ENCODE results near the gene TOP1.

Gene TOP1

DNA sequence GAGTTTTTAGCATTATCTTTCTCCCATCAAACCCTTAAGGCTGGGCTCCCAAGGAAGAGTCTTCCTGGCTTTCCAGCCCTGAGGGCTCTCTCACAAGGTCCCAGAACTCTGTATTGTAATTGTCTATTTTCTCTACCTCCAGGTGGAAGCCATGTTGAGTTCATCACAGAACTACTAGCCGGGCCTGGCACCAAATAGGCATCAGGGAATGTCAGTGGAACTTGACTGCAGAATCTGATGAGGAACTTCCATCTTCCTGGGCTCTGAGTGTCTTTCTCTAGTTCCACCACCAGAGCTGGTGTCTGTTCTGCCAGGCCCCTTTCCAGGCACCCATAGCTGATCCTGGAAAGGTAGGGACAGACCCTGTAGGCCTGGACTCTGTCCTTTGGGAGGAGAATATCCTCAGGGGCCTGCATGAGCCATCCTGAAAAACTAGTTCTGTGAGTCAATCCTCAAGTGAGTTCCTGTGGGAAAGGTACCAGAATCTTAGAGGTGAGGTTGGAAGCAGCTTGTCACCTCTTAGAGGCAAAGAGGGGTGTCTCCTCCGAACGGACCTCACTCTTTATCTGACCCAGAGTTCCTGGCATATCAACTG is 11.1 kb upstream of the TOP1 start:
- no peak for TF ChIP-seq CTCF (IDR thresholded peaks at IDR 0.05; ENCODE audit: poor library complexity, severe bottlenecking)
- Histone ChIP-seq H3K27me3 (ENCODE audit: insufficient read depth, poor library complexity, severe bottlenecking) (no peaks in the 10 kb centered on the region), H3K4me3 (ENCODE audit: severe bottlenecking) (no peak overlapping the region), H3K4me1 (ENCODE audit: insufficient read depth, poor library complexity, severe bottlenecking) (peaks cover 23% of the 10 kb centered on the region), H3K9me3 (ENCODE audit: severe bottlenecking) (no peaks in the 10 kb centered on the region), H3K27ac (ENCODE audit: poor library complexity, severe bottlenecking) (peak overlapping the region; percentile 84), H3K36me3 (ENCODE audit: low read depth) (no peaks in the 10 kb centered on the region)
- no peak for DNase-seq (ENCODE audit: low spot score)
- ATAC-seq (ENCODE audit: low read depth): peak; percentile 76

DNA sequence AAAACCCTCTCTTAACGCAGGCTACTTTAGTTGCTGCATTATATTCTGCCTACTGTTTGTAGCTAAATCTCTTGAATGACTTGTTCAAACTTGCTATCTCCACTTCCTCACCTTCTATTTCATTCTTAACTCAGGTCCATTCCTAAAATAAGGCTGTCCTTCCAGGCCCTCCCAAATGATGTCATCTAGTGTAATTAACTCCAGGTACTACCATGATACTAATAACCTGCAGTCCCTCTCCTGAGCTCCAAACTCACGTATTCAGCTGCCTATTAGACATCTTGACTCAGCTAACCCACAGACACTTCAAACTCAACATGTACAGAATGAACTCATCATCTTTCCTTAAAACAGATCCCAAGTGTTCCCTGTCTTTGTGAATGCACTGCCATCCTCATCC is 10.5 kb upstream of the TOP1 start:
- peaks cover 18% of the 10 kb centered on the region for H3K4me1 ChIP-seq (ENCODE audit: insufficient read depth, poor library complexity, severe bottlenecking)
- H3K27me3 ChIP-seq (ENCODE audit: insufficient read depth, poor library complexity, severe bottlenecking): no peaks in the 10 kb centered on the region
- no peak for DNase-seq (ENCODE audit: low spot score)
- H3K27ac ChIP-seq (ENCODE audit: poor library complexity, severe bottlenecking): peak overlapping the region; percentile 84
- H3K9me3 ChIP-seq (ENCODE audit: severe bottlenecking): no peaks in the 10 kb centered on the region
- no peaks in the 10 kb centered on the region for H3K36me3 ChIP-seq (ENCODE audit: low read depth)
- H3K4me3 ChIP-seq (ENCODE audit: severe bottlenecking): no peak overlapping the region
- no peak for TF ChIP-seq CTCF (IDR thresholded peaks at IDR 0.05; ENCODE audit: poor library complexity, severe bottlenecking)
- peak; percentile 75 for ATAC-seq (ENCODE audit: low read depth)

- ATAC-seq (ENCODE audit: low read depth): no peak
- peak; percentile 47 for DNase-seq (ENCODE audit: low spot score)
- TF ChIP-seq CTCF (IDR thresholded peaks at IDR 0.05; ENCODE audit: poor library complexity, severe bottlenecking): no peak
- Histone ChIP-seq H3K36me3 (ENCODE audit: low read depth) (no peaks in the 10 kb centered on the region), H3K4me1 (ENCODE audit: insufficient read depth, poor library complexity, severe bottlenecking) (peaks cover 9% of the 10 kb centered on the region), H3K27me3 (ENCODE audit: insufficient read depth, poor library complexity, severe bottlenecking) (no peaks in the 10 kb centered on the region), H3K4me3 (ENCODE audit: severe bottlenecking) (no peak overlapping the region), H3K9me3 (ENCODE audit: severe bottlenecking) (no peaks in the 10 kb centered on the region), H3K27ac (ENCODE audit: poor library complexity, severe bottlenecking) (no peak overlapping the region)
Measured at GRCh38 chr20:41023549-41023948, 5.1 kb upstream of the TOP1 start.

DNA sequence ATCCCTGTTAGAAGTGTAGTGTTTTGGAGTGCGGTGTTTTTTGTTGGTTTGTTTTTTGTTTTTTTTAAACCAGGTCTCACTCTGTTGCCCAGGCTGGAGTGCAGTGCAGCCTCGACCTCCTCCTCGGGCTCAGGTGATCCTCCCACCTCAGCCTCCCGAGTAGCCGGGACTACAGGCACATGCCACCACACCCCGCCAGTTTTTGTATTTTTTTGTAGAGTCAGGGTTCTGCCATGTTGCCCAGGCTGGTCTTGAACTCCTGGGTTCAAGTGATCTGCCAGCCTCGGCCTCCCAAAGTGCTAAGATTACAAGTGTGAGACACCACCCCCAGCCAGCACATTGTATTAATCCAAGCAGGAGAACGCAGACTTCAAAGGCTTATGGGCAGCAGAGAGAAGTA is 1.3 kb upstream of the TOP1 start:
- Histone ChIP-seq H3K4me3 (ENCODE audit: severe bottlenecking) (no peak overlapping the region), H3K27ac (ENCODE audit: poor library complexity, severe bottlenecking) (peak overlapping the region; percentile 79)

More for the DNA sequence above, 1.3 kb upstream of the TOP1 start:
- TF ChIP-seq CTCF (IDR thresholded peaks at IDR 0.05; ENCODE audit: poor library complexity, severe bottlenecking): no peak
- DNase-seq (ENCODE audit: low spot score) (no peak), ATAC-seq (ENCODE audit: low read depth) (no peak)
- H3K27me3 ChIP-seq (ENCODE audit: insufficient read depth, poor library complexity, severe bottlenecking): no peaks in the 10 kb centered on the region
- H3K4me1 ChIP-seq (ENCODE audit: insufficient read depth, poor library complexity, severe bottlenecking): peaks cover 23% of the 10 kb centered on the region
- H3K36me3 ChIP-seq (ENCODE audit: low read depth): peaks cover 31% of the 10 kb centered on the region
- no peaks in the 10 kb centered on the region for H3K9me3 ChIP-seq (ENCODE audit: severe bottlenecking)
